Medulla oblongata (tissue), 1 donor: Measurements from ENCODE around the gene FASTK.

ENCODE experiments used
- DNase-seq: peaks from one replicate; pipeline ENCODE4 v3.0.0-alpha.2; 2015; ENCODE audit errors: extremely low spot score

The FASTK gene

GRCh38 chr7:151117565-151117964, 37.0 kb upstream of the FASTK start:
- no peak for DNase-seq

- no peak for DNase-seq
Measured at GRCh38 chr7:151116603-151117440, 36.2 kb upstream of the FASTK start.

GRCh38 chr7:151115836-151116418, 35.3 kb upstream of the FASTK start:
- no peak for DNase-seq

GRCh38 chr7:151115121-151115835, 34.7 kb upstream of the FASTK start:
- DNase-seq: no peak

GRCh38 chr7:151114151-151115090, 33.8 kb upstream of the FASTK start:
- DNase-seq: no peak

- no peak for DNase-seq
Measured at GRCh38 chr7:151113344-151114150, 32.9 kb upstream of the FASTK start.

GRCh38 chr7:151110941-151111645, 30.5 kb upstream of the FASTK start:
- DNase-seq: peak; percentile 87

- DNase-seq: no peak
Measured at GRCh38 chr7:151110236-151110940, 29.8 kb upstream of the FASTK start.

- DNase-seq: no peak
Measured at GRCh38 chr7:151109094-151110048, 28.8 kb upstream of the FASTK start.

GRCh38 chr7:151107882-151108281, 27.3 kb upstream of the FASTK start:
- DNase-seq: no peak

- no peak for DNase-seq
Measured at GRCh38 chr7:151104411-151105235, 24.0 kb upstream of the FASTK start.

- no peak for DNase-seq
Measured at GRCh38 chr7:151103973-151104372, 23.4 kb upstream of the FASTK start.

GRCh38 chr7:151102991-151103390, 22.4 kb upstream of the FASTK start:
- no peak for DNase-seq

- no peak for DNase-seq
Measured at GRCh38 chr7:151101621-151102396, 21.2 kb upstream of the FASTK start.

GRCh38 chr7:151100921-151101320, 20.3 kb upstream of the FASTK start:
- DNase-seq: no peak

GRCh38 chr7:151099486-151100211, 19.0 kb upstream of the FASTK start:
- DNase-seq: no peak
